HL-60/S4 (cell line): ENCODE data around the gene TPP1.

ENCODE experiments used
- in situ Hi-C: fragments of 300-500 bp; cut with MboI; formaldehyde crosslinking; loops from 2 replicates; pipeline ENCODE4 v1.14.3; 2022; ENCODE audit warnings: low sequenced_read_pairs

The TPP1 gene

GRCh38 chr11:6596239-6596877, 22.9 kb downstream of the TPP1 start:
- in situ Hi-C loops: no loop called here

- in situ Hi-C loops: no loop called here
Observed at GRCh38 chr11:6594142-6594768, 25.0 kb downstream of the TPP1 start.

- in situ Hi-C loops: no loop called here
Observed at GRCh38 chr11:6588018-6588417, 31.2 kb downstream of the TPP1 start.

- in situ Hi-C loops: no loop called here
Observed at GRCh38 chr11:6587360-6587953, 31.8 kb downstream of the TPP1 start.

- in situ Hi-C loops: no loop called here
Observed at GRCh38 chr11:6586434-6587359, 32.5 kb downstream of the TPP1 start.

GRCh38 chr11:6584528-6584927, 34.7 kb downstream of the TPP1 start:
- in situ Hi-C loops: no loop called here

GRCh38 chr11:6583584-6583983, 35.6 kb downstream of the TPP1 start:
- in situ Hi-C loops: no loop called here

GRCh38 chr11:6579681-6580080, 39.5 kb downstream of the TPP1 start:
- in situ Hi-C loops: no loop called here

GRCh38 chr11:6578134-6578533, 41.1 kb downstream of the TPP1 start:
- in situ Hi-C loops: no loop called here

- in situ Hi-C loops: no loop called here
Observed at GRCh38 chr11:6576471-6577373, 42.5 kb downstream of the TPP1 start.

GRCh38 chr11:6574816-6575715, 44.2 kb downstream of the TPP1 start:
- in situ Hi-C loops: no loop called here

GRCh38 chr11:6572215-6572614, 47.0 kb downstream of the TPP1 start:
- in situ Hi-C loops: no loop called here

- in situ Hi-C loops: no loop called here
Observed at GRCh38 chr11:6571434-6572008, 47.7 kb downstream of the TPP1 start.

- in situ Hi-C loops: no loop called here
Observed at GRCh38 chr11:6570691-6571427, 48.4 kb downstream of the TPP1 start.

- in situ Hi-C loops: no loop called here
Observed at GRCh38 chr11:6569706-6570105, 49.5 kb downstream of the TPP1 start.

GRCh38 chr11:6568191-6568918, 50.9 kb downstream of the TPP1 start:
- in situ Hi-C loops: no loop called here

GRCh38 chr11:6567371-6567745, 51.9 kb downstream of the TPP1 start:
- in situ Hi-C loops: no loop called here
